Renal cortex interstitium (tissue), 11 donors: ENCODE results near the gene PRIMPOL. TPM values are rescaled to one million over a fixed set of nuclear protein-coding genes. Genes with fewer than 3 reads are reported as not detected.
A peak's percentile ranks its signal among the peaks of the same experiment; 100 is the strongest.
"Not testable (repeated sequence)": the region's sequence is repeated elsewhere in the genome, so short reads cannot be mapped to it uniquely, and the experiment has no call there.

ENCODE experiments used
- DNase-seq, 11 donors: peaks; one replicate each; pipeline ENCODE4 v3.0.0-alpha.2; 2013; ENCODE audit warnings: low read depth in 9 of 11, low spot score in 4 of 11; ENCODE audit errors: extremely low read depth in 1 of 11
- polyA plus RNA-seq, 3 donors: library from polyadenylated mRNA; unstranded; fragments of 120-200 nt; gene quantifications; one replicate each; pipeline ENCODE4 v1.2.1, GENCODE V29; 2013; ENCODE audit not compliant: insufficient read length in 3 of 3

PRIMPOL gene
- polyA plus RNA-seq, 3 donors, result 27.1 to 32.5 (median 32.2) TPM

GRCh38 chr4:184733654-184734524 is 84.4 kb downstream of the PRIMPOL start, which contains the start of gene CENPU:
TSS of gene CENPU (minus strand) at chr4:184734096. CDS start at chr4:184734062, 34 bp downstream.
- peak; percentile 95 to 99 (median 98) for DNase-seq

DNA sequence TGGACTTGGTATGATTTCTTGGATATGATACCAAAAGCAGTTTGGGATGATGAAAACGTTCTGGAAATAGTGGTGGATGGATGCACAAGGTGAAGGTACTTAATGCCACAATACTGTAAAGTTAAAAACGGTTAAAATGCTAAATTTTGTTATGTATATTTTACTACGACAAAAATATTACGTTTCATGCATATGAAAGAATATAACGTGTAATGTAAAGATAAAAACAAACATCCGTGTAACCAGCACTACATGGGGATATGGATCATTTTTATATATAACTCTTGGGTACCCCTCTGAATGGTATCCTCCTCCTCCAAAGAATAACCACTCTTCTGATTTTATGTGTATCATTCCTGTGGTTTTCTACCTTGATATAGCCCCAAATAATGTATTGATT is 85.2 kb downstream of the PRIMPOL start:
- no peak for DNase-seq

DNA sequence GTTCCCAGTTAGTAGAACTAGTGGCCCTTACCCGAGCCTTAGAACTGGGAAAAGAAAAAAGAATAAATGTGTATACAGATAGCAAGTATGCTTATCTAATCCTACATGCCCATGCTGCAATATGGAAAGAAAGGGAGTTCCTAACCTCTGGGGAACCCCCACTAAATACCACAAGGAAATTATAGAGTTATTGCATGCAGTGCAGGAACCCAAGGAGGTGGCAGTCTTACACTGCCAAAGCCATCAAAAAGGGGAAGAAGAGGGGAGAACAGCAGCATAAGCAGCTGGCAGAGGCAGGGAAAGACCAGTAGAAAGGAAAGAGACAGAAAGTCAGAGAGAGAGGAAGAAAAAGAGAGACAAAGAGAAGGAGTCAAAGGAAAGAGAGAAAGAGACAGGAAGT is 90.0 kb downstream of the PRIMPOL start:
- not testable (repeated sequence) for DNase-seq

DNA sequence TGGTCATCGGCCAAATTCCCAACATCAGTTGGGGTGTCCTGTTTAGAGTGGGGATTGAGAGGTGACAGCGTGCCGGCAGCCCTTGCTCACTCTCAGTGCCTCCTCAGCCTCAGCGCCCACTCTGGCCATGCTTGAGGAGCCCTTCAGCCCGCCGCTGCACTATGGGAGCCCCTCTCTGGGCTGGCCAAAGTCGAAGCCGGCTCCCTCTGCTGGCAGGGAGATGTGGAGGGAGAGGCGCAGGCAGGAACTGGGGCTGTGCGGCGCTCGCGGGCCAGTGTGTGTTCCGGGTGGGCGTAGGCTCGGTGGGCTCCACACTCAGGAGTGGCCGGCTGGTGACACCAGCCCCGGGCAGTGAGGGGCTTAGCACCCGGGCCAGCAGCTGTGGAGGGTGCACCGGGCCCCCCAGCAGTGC is 91.4 kb downstream of the PRIMPOL start:
- no peak for DNase-seq

GRCh38 chr4:184741651-184742050 is 92.1 kb downstream of the PRIMPOL start:
- DNase-seq, result not testable (repeated sequence)

GRCh38 chr4:184743650-184744049 is 94.1 kb downstream of the PRIMPOL start:
- DNase-seq, result no peak

- no peak for DNase-seq
Observed at GRCh38 chr4:184744236-184744635, 94.7 kb downstream of the PRIMPOL start.

Other genes with a start within 250 kb of the PRIMPOL start
- gene IRF2, start 175.2 kb upstream of the PRIMPOL start, polyA plus RNA-seq, result 10 to 100 TPM; 30.9 to 35.1 (median 31.4) TPM
- 10 to 100 TPM; 30.9 to 34.3 (median 32.2) TPM for gene CASP3, start 291 bp upstream of the PRIMPOL start, polyA plus RNA-seq
- 10 to 100 TPM; 39.1 to 49.2 (median 47.2) TPM for gene CENPU, start 84.4 kb downstream of the PRIMPOL start, polyA plus RNA-seq
- gene ACSL1, start 176.2 kb downstream of the PRIMPOL start, polyA plus RNA-seq, result 10 to 100 TPM; 43.8 to 61.2 (median 51.9) TPM